DMS53 treated with DMSO at 0.1 percent for 48 hours (cell line): ENCODE results near the gene TPD52L1.
A peak's percentile ranks its signal among the peaks of the same experiment; 100 is the strongest.

Experiments
- DNase-seq: peaks from one replicate; lab custom pipeline; 2025; ENCODE audit not compliant: unreplicated experiment; lab: John Stamatoyannopoulos, UW

Gene TPD52L1

DNA sequence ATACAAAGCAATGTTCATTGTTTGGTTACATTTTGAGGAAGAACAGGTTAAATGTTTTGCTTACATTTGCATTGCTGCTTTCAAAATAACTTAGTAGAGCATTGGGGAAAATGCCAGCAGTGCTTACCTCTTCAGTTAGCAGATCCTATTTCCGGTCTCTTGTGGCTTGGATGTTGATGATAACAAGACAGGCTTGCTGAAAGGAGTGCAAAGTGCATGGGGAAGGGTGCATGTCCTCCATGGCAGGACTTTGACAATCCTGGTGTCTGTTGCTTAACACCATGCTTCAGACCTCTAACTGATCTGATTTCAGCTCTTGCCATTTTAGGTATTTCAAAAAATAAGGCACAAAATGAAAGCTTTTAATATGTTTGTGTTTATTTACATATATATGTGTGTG, 21.1 kb downstream of the TPD52L1 start:
- no peak for DNase-seq

GRCh38 chr6:125175466-125176048, 22.0 kb downstream of the TPD52L1 start:
- DNase-seq: no peak

DNA sequence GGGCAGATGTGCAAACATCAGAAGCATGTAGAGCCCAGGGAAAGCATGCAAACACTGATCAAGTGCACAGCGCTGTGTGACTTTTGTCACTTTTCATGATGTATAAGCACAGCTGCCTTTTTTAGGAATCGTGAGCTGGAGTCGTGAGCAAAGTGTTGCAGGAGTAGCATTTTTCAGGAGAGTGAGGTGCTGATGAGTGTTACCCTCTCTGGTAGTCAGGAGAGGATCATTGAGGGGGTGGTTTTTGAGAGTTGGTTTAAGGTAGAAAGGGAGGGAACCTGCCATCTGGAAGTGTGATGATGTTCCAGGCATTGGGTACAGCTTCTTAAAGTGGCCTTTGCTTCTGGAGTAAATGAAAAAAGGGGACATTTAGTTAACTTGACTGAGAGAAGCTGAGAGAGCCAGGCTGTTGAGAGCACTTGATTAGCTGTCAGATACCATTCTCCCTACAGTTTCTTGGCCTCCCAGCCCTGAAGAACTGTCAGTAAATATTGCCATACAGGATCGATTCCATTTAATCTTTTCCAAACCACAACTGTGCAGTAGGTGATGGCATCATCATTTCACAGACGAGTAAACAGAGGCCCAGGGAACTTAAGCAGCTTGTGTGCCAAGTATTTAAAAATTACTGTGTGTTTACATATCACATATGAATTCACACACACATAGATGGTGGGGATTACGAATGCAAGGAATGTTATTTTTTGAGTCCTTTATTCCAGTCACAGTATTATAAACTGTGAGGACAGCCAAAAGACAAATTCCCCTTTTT, 28.9 kb downstream of the TPD52L1 start:
- no peak for DNase-seq

- no peak for DNase-seq
Measured at GRCh38 chr6:125183391-125183790, 29.8 kb downstream of the TPD52L1 start.

DNA sequence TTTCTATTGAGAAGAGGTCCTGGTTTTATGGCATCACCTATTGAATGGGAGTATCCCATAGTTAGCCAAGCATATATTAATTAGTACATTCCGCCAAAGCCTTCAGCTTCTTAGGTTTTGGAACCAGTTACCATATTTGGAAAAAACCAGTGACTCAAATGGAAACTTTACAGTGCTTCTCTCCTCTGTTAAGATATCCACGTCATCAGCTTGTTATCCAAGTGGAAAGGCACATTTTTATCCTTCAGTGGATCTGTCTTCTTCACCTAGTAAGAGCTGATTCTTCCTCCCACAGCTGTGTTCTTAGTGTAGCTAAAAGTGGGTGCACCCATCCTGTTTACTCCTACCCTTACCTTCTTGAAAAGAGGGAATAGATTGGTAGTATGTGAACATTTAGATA, 34.5 kb downstream of the TPD52L1 start:
- DNase-seq: no peak

DNA sequence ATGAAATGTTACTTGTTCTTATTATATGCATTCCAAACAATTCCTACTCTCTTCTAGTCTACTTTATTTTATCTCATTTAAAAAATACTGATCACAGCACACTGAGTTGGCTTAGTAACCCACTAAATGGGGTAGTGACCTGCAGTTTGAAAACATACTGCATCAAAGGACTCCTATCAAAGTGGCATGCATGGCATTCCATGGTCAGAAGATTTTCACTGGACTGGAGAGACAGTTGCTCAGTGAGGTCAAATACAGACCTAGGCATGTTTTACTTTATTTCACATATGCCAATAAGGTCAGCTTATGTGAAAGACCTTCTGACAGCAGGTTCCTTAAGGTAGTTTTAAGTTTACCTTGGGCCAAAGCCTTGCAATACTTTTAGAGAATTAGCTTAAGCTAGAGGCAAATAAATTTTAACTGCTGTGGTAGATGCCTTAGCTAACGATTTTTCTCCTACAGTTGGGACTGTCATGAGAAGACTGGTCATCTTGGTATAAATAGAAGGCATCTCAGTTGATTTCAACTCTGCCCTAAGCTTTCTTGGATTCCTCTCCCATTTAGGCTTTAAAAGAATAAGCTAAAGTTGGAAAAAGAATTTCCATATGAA, 35.1 kb downstream of the TPD52L1 start:
- DNase-seq: no peak

DNA sequence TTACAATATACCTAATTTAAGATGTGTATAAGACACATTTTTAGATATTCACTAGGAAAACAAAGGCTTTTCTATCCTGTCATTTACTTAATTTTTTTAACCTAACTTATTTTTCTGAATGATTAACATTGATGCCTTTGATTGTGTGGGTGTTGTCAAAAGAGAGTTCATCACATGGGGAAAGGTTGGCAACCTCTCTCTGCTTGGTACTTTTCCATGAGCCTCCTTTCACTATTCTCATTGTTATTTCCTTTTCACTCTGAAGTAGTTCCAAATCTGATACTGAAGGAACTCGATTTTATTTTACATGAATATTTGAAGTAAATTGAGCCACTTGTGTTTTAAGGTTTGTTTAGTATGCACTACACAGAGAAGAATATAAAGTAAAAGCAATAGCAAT, 35.9 kb downstream of the TPD52L1 start:
- no peak for DNase-seq

DNA sequence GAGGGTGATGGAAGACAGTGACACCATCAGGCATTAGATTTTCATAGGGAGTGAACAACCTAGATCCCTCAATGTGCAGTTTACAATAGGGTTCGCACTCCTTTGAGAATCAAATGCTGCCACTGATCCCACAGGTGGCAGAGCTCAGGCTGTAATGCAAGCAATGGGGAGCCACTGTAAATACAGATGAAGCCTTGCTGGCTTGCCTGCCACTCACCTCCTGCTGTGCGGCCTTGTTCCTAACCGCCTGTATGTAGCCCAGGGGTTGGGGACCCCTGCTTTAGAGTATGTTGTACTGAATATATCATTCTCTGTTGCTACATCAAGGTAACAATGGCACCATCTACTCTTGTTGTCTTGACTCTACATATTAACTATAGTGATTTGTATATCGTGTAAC, 37.1 kb downstream of the TPD52L1 start:
- DNase-seq: no peak

DNA sequence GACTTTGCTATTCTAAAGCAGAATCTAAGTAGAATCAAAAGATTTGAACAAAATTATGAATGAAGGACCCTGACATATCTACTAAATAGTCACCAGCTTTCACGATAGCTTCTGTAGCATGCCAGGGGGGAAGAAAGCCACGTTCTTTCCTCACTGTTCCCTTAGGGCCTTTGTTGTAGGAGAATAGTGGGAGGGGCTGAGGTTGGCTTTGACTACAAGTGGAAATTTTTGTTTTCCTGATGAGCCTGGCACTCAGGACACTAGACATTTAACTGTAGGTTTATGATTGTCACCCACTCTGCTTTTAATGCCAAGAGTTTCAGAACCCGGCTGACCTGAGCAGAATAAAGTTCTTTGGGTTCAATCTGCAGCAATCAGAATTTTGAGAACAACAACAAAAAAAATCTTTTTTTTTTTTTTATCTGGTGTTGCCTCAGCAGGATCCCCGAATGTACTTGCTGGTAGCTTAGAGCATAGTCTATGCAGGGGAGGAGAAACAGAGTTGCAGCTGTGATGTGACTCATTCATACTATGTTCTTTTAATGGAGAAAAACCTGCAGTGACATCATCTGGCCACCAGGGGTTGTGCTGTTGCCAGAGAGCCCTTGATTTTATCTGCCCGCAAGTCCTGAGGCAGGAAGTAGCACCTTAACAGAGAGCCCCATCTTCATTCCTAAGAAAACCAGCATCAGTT, 38.5 kb downstream of the TPD52L1 start:
- DNase-seq: peak; percentile 64

- no peak for DNase-seq
Measured at GRCh38 chr6:125192610-125192930, 39.0 kb downstream of the TPD52L1 start.

- DNase-seq: no peak
Measured at GRCh38 chr6:125193208-125193607, 39.6 kb downstream of the TPD52L1 start.

DNA sequence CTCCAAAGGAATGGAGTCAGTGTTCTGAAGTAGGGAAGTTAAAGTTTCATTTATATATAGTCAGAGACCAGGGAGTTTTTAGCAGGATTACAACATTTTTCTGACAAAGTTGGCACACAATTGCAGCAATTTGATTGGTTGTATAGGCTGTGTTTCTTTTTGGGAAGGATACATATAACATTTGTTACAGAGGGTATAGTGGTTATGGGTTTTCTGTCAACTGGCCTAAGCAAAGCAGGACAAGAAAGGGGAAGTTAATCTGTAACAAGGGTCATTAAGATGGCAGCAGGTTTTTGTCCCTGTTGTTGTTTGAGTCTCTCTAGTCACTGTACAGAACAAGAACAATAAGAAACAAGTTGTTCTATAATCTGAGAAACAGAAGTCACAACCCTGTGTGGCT, 41.4 kb downstream of the TPD52L1 start:
- DNase-seq: no peak

DNA sequence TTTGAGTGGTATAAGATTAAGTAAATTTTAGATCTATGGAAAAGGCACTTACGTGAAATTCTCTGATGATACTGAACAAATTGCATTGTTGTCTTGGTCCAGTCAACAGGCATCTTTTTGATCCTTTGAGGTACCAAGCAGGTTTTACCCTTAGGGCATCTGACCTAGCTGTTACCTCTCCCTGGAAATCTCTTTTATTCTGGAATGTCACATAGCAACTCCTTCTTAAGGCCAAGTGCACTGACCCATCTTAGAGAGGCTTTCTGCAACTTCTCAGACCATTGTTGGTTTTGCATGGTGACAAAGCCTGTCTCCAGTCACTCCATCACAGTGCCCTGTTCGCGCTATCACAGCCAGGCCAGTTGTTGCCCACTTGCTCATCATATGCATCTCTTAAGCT, 42.0 kb downstream of the TPD52L1 start:
- DNase-seq: no peak

GRCh38 chr6:125196613-125197012, 43.0 kb downstream of the TPD52L1 start:
- DNase-seq: no peak

GRCh38 chr6:125197795-125198269, 44.3 kb downstream of the TPD52L1 start:
- DNase-seq: no peak

- DNase-seq: no peak
Measured at GRCh38 chr6:125198398-125198937, 44.9 kb downstream of the TPD52L1 start.

GRCh38 chr6:125200941-125201340, 47.4 kb downstream of the TPD52L1 start:
- DNase-seq: no peak

DNA sequence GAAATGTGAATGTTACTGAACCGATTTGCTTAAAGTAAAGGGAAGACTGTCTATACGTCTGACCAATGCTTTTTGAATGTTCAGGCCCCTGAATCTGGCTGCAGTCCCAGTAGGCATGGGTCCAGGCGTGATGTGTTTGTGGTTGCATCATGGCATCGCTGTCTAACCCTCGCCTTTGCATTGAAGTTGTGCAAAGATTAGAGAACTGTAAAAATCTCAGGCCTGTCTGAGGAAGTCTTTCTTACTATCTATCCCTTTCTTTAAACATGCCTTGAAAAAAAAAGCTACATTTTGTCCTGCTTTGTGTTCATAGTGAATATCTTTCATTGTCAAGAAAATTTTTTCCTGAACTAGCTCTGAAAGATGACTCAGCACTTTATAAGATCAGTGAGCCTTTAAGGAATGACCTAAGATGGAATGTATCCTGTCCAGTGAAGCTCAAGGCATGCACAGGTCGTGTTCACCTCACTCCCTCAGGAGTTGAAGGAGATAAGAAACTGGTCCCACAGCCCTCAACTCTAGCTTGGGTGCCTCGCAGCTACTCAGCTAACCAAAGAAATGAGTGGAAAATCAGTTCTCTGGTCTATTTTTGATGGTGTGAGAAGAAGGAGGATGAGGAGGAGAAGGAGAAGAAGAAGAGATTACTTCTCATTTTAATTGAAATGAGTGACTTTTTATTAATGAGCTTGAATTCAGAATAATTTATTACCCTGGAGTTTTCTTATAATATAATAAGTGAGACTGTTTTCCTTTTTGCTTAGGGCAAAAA, 48.6 kb downstream of the TPD52L1 start:
- DNase-seq: no peak

- no peak for DNase-seq
Measured at GRCh38 chr6:125203395-125203794, 49.8 kb downstream of the TPD52L1 start.

DNA sequence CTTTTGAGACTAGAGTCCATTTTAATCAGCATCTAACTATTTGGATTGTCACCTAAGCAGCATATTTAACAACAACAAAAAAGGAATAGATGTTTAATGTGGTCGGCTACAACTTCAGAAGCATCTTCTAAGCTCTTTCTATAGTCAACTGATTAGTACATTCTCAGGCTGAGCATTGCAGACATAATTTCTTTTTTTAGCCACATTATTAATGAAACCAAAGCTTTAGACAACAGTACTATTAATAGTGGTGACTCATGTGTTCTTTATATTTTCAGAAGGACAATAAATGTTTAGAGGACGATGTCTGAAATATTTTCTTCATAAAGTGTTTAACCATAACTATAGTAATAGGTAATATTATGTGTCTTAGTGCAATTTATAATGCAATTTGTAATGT, 52.4 kb downstream of the TPD52L1 start:
- DNase-seq: no peak

- no peak for DNase-seq
Measured at GRCh38 chr6:125206389-125206788, 52.8 kb downstream of the TPD52L1 start.
